SK-N-SH (cell line): Measurements from ENCODE around the gene TMEM131L. TPM values are rescaled to one million over a fixed set of nuclear protein-coding genes. Genes with fewer than 3 reads are reported as not detected.

Experiments used
- CTCF ChIA-PET: fragments of 300-600, 350-600 bp; formaldehyde crosslinking; extraction: SDS; loops from one replicate; lab custom pipeline; 2021; lab: Yijun Ruan, JAX
- POLR2A ChIA-PET: fragments of 350-600 bp; sonication (Branson Sonifier 250); formaldehyde crosslinking; extraction: SDS; loops from one replicate; lab custom pipeline; 2020; ENCODE audit warnings: antibody characterized with exemption, inconsistent platforms; lab: Yijun Ruan, JAX
- DNase-seq: peaks from one replicate; pipeline ENCODE4 v3.0.0; 2012
- H2AFZ ChIP-seq: fragments of 200-600 bp; sonication (generic); 2 replicates; pipeline ENCODE4 v1.8.1; 2016; ENCODE audit warnings: antibody characterized with exemption, mild to moderate bottlenecking, low read depth
- H3F3A ChIP-seq: fragments of 200-600 bp; sonication (generic); replicated peaks from 2 replicates; pipeline ENCODE3; 2016; ENCODE audit warnings: antibody characterized with exemption, mild to moderate bottlenecking; ENCODE audit not compliant: insufficient read depth
- H3K27ac ChIP-seq, 2 experiments: fragments of 200-500 bp in 1 of 2; fragments of 200-600 bp in 1 of 2; sonication (Bioruptor generic) in 1 of 2; sonication (generic), shearing (Covaris generic) in 1 of 2; 2 replicates each; pipeline versions ENCODE4 v1.5.1 to v1.6.1; 2014 to 2016; ENCODE audit warnings: low read depth in 2 of 2, inconsistent platforms in 1 of 2, low read length in 1 of 2, mild to moderate bottlenecking in 1 of 2, mixed read lengths in 1 of 2
- H3K27me3 ChIP-seq: fragments of 200-600 bp; sonication (generic), shearing (Covaris generic); 2 replicates; pipeline ENCODE4 v1.6.1; 2016; ENCODE audit warnings: mixed run types; ENCODE audit not compliant: insufficient read depth
- H3K36me3 ChIP-seq, 2 experiments: fragments of 200-500 bp in 1 of 2; fragments of 200-600 bp in 1 of 2; sonication (Bioruptor generic) in 1 of 2; sonication (generic) in 1 of 2; replicated peaks in 1 of 2; 2 replicates each; pipeline versions ENCODE3 to v1.5.1; 2014 to 2016; ENCODE audit warnings: low read length in 1 of 2, mild to moderate bottlenecking in 1 of 2; ENCODE audit not compliant: insufficient read depth in 2 of 2, control insufficient read depth in 1 of 2
- H3K4me1 ChIP-seq, 2 experiments: fragments of 200-500 bp in 1 of 2; fragments of 200-600 bp in 1 of 2; sonication (Bioruptor generic) in 1 of 2; sonication (generic), shearing (Covaris generic) in 1 of 2; 2 replicates each; pipeline versions ENCODE4 v1.5.1 to v1.6.1; 2014 to 2016; ENCODE audit warnings: low read depth in 1 of 2, low read length in 1 of 2, mixed run types in 1 of 2; ENCODE audit not compliant: insufficient read depth in 2 of 2, control insufficient read depth in 1 of 2
- H3K4me2 ChIP-seq: fragments of 200-600 bp; sonication (generic), shearing (Covaris generic); 2 replicates; pipeline ENCODE4 v1.6.1; 2017; ENCODE audit warnings: mixed run types
- H3K4me3 ChIP-seq, 2 experiments: fragments of 200-500 bp in 1 of 2; fragments of 200-600 bp in 1 of 2; sonication (Bioruptor generic) in 1 of 2; sonication (generic), shearing (Covaris generic) in 1 of 2; 2 replicates each; pipeline versions ENCODE4 v1.5.1 to v1.8.1; 2014 to 2016; ENCODE audit warnings: low read depth in 2 of 2, inconsistent platforms in 1 of 2, low read length in 1 of 2, mild to moderate bottlenecking in 1 of 2, mixed read lengths in 1 of 2, moderate library complexity in 1 of 2
- H3K79me2 ChIP-seq: fragments of 200-600 bp; sonication (generic); 2 replicates; pipeline ENCODE4 v1.8.1; 2017; ENCODE audit warnings: mild to moderate bottlenecking; ENCODE audit not compliant: insufficient read depth
- H3K9ac ChIP-seq: fragments of 200-600 bp; sonication (generic); 2 replicates; pipeline ENCODE4 v1.6.1; 2017; ENCODE audit warnings: mixed run types
- H3K9me2 ChIP-seq: fragments of 200-600 bp; sonication (generic); 2 replicates; pipeline ENCODE4 v1.6.1; 2017; ENCODE audit warnings: mixed run types
- H3K9me3 ChIP-seq: fragments of 200-600 bp; sonication (generic); 2 replicates; pipeline ENCODE4 v1.6.1; 2017; ENCODE audit warnings: mixed run types, mild to moderate bottlenecking, moderate library complexity
- H4K20me1 ChIP-seq: fragments of 200-600 bp; sonication (generic); 2 replicates; pipeline ENCODE4 v1.6.1; 2017; ENCODE audit warnings: mild to moderate bottlenecking, mixed run types; ENCODE audit not compliant: insufficient read depth
- CHD2 ChIP-seq: fragments of 150-350 bp; IDR thresholded peaks from 2 replicates; pipeline ENCODE4 v1.6.1; 2018; ENCODE audit warnings: low read length; ENCODE audit not compliant: partially characterized antibody
- CTCF ChIP-seq: fragments of 200-600 bp; sonication (generic); IDR thresholded peaks from 2 replicates; pipeline ENCODE4 v1.6.1; 2017; ENCODE audit warnings: antibody characterized with exemption, mild to moderate bottlenecking, moderate library complexity
- ELF1 ChIP-seq: IDR thresholded peaks from 2 replicates; pipeline ENCODE4 v1.4.0; 2012
- FOXJ3 ChIP-seq: sonication (generic); formaldehyde crosslinking; IDR thresholded peaks from 2 replicates; pipeline ENCODE4 v1.5.1; 2020; ENCODE audit warnings: mild to moderate bottlenecking, missing genetic modification reagents
- GATA2 ChIP-seq: sonication (generic); formaldehyde crosslinking; IDR thresholded peaks from 2 replicates; pipeline ENCODE4 v1.5.0; 2020; ENCODE audit warnings: mild to moderate bottlenecking, missing genetic modification reagents
- IRF3 ChIP-seq: fragments of 150-350 bp; IDR thresholded peaks from 2 replicates; pipeline ENCODE4 v1.6.1; 2016; ENCODE audit warnings: mild to moderate bottlenecking, low read depth, low read length
- JUND ChIP-seq: IDR thresholded peaks from 2 replicates; pipeline ENCODE4 v1.4.0; 2012
- MAX ChIP-seq: IDR thresholded peaks from 2 replicates; pipeline ENCODE4 v1.4.0; 2012; ENCODE audit warnings: low read depth
- MXI1 ChIP-seq: IDR thresholded peaks from 2 replicates; pipeline ENCODE4 v1.6.1; 2012; ENCODE audit warnings: mild to moderate bottlenecking, low read depth, low read length, improper control_type of control experiment
- NRF1 ChIP-seq: IDR thresholded peaks from 2 replicates; pipeline ENCODE4 v1.6.1; 2012; ENCODE audit warnings: low read depth, mild to moderate bottlenecking, low read length
- POLR2AphosphoS5 ChIP-seq: IDR thresholded peaks from 2 replicates; pipeline ENCODE4 v1.6.1; 2012; ENCODE audit warnings: low read depth, low read length
- REST ChIP-seq: IDR thresholded peaks from 2 replicates; pipeline ENCODE4 v1.6.1; 2012; ENCODE audit warnings: mild to moderate bottlenecking, low read depth, low read length, moderate library complexity
- RFX5 ChIP-seq: IDR thresholded peaks from 2 replicates; pipeline ENCODE4 v1.6.1; 2012; ENCODE audit warnings: mild to moderate bottlenecking, improper control_type of control experiment, low read length
- SIN3A ChIP-seq: IDR thresholded peaks from 2 replicates; pipeline ENCODE4 v1.6.1; 2012; ENCODE audit warnings: low read depth, mild to moderate bottlenecking, low read length, moderate library complexity, borderline replicate concordance
- SMC3 ChIP-seq: IDR thresholded peaks from 2 replicates; pipeline ENCODE4 v1.6.1; 2012; ENCODE audit warnings: low read depth, low read length, improper control_type of control experiment
- TAF1 ChIP-seq: IDR thresholded peaks from 2 replicates; pipeline ENCODE4 v1.6.1; 2012; ENCODE audit warnings: low read depth, mild to moderate bottlenecking, low read length, moderate library complexity, borderline replicate concordance
- TCF12 ChIP-seq: IDR thresholded peaks from 2 replicates; pipeline ENCODE4 v1.4.0; 2012
- TEAD4 ChIP-seq: IDR thresholded peaks from 2 replicates; pipeline ENCODE4 v1.4.0; 2012; ENCODE audit warnings: mild to moderate bottlenecking, borderline replicate concordance; ENCODE audit not compliant: insufficient read depth
- WGBS: methylation state at CpG from one replicate; pipeline ENCODE4 v1.1.6; 2017; ENCODE audit warnings: low lambda C conversion rate; 5-methylcytosine and 5-hydroxymethylcytosine counted together
- polyA plus RNA-seq, 3 experiments: library from polyadenylated mRNA; depleted of rRNA; stranded (reverse); fragments of >200 nt; gene quantifications; 2 replicates each; pipeline ENCODE4 v1.2.3, GENCODE V29; 2012

The TMEM131L gene
- polyA plus RNA-seq, 1 of the 3 experiments (the other 2 are of a cell fraction) = 6.2 TPM

GRCh38 chr4:153467897-153468262, 1.7 kb downstream of the TMEM131L start:
- 68% methylated on average over 4 of the region's 4 CpGs for WGBS
- no peaks in the 10 kb centered on the region for H3K9me2 ChIP-seq
- H3K27me3 ChIP-seq = no peaks in the 10 kb centered on the region
- no peaks in the 10 kb centered on the region for H3K36me3 ChIP-seq
- TF ChIP-seq NRF1 (no peak), MAX (no peak), TCF12 (no peak), CHD2 (no peak), REST (no peak), FOXJ3 (CRISPR knock-in tag) (no peak), JUND (no peak), MXI1 (no peak), CTCF (no peak), POLR2AphosphoS5 (no peak), GATA2 (CRISPR knock-in tag) (no peak), RFX5 (no peak), ELF1 (no peak), SIN3A (no peak), SMC3 (no peak), TEAD4 (no peak), TAF1 (no peak), IRF3 (no peak)
- no peak overlapping the region for H3K27ac ChIP-seq
- H3K9ac ChIP-seq = peak overlapping the region; percentile 76; the same call in 1 of the 2 replicates
- ChIA-PET CTCF (interaction anchor here (0.6 to 2.0 kb wide), 8 partner anchors 13 to 385 kb away, joined by 3 to 6 read pairs (median 4); partner anchors contain the start of gene MND1), POLR2A (no interaction called here)
- H3K4me3 ChIP-seq = peak overlapping the region; percentile 82 to 88; a peak in 3 of 4 replicates
- no peaks in the 10 kb centered on the region for H4K20me1 ChIP-seq
- H2AFZ ChIP-seq = no peak overlapping the region
- no peak for DNase-seq
- H3K4me2 ChIP-seq = peak overlapping the region; percentile 97
- peaks cover 48% of the 10 kb centered on the region for H3K79me2 ChIP-seq
- H3K4me1 ChIP-seq = peaks cover 26 to 31% of the 10 kb centered on the region in 2 experiments
- no peaks in the 10 kb centered on the region for H3K9me3 ChIP-seq
- peaks cover 9% of the 10 kb centered on the region for H3F3A ChIP-seq
